H9 (cell line): ENCODE results near the gene TADA3. TPM values are rescaled to one million over a fixed set of nuclear protein-coding genes. Genes with fewer than 3 reads are reported as not detected.

Experiments used
- DNase-seq: peaks from one replicate; pipeline ENCODE4 v3.0.0-alpha.2; 2017
- H2AFZ ChIP-seq: one replicate; pipeline ENCODE4 v1.6.1; 2013; ENCODE audit warnings: mild to moderate bottlenecking, low read length, control low read depth, moderate library complexity
- H2AK5ac ChIP-seq: 2 replicates; pipeline ENCODE4 v1.6.1; 2013; ENCODE audit warnings: low read length, control low read depth, mixed read lengths; ENCODE audit not compliant: insufficient read length
- H2BK120ac ChIP-seq: one replicate; pipeline ENCODE4 v1.6.1; 2013; ENCODE audit warnings: low read depth, mild to moderate bottlenecking, low read length, control low read depth, inconsistent platforms; ENCODE audit not compliant: poor library complexity, severe bottlenecking
- H2BK12ac ChIP-seq: 2 replicates; pipeline ENCODE4 v1.6.1; 2013; ENCODE audit warnings: low read length, control low read depth, mixed read lengths, low read depth; ENCODE audit not compliant: insufficient read length
- H2BK15ac ChIP-seq: 2 replicates; pipeline ENCODE4 v1.6.1; 2013; ENCODE audit warnings: low read depth, low read length, control low read depth
- H2BK20ac ChIP-seq: one replicate; pipeline ENCODE4 v1.6.1; 2013; ENCODE audit warnings: low read depth, mild to moderate bottlenecking, low read length, control low read depth, inconsistent platforms; ENCODE audit not compliant: poor library complexity, severe bottlenecking
- H2BK5ac ChIP-seq: 2 replicates; pipeline ENCODE4 v1.6.1; 2013; ENCODE audit warnings: low read length, control low read depth, mixed read lengths; ENCODE audit not compliant: insufficient read length
- H3K14ac ChIP-seq: 2 replicates; pipeline ENCODE4 v1.6.1; 2013; ENCODE audit warnings: low read length, control low read depth; ENCODE audit not compliant: insufficient read depth
- H3K18ac ChIP-seq: 2 replicates; pipeline ENCODE4 v1.6.1; 2013; ENCODE audit warnings: low read depth, mild to moderate bottlenecking, mixed read lengths, low read length, control low read depth; ENCODE audit not compliant: insufficient read length
- H3K23ac ChIP-seq: 2 replicates; pipeline ENCODE4 v1.6.1; 2013; ENCODE audit warnings: low read length, control low read depth, mixed read lengths, low read depth; ENCODE audit not compliant: insufficient read length
- H3K23me2 ChIP-seq: 2 replicates; pipeline ENCODE4 v1.6.1; 2013; ENCODE audit warnings: low read depth, mild to moderate bottlenecking, mixed read lengths, low read length, control low read depth; ENCODE audit not compliant: insufficient read length, poor library complexity, severe bottlenecking
- H3K27ac ChIP-seq: 2 replicates; pipeline ENCODE4 v1.5.1; 2013; ENCODE audit warnings: low read length, control low read depth, mixed read lengths, low read depth; ENCODE audit not compliant: insufficient read length
- H3K27me3 ChIP-seq: 2 replicates; pipeline ENCODE4 v1.6.1; 2013; ENCODE audit warnings: low read length, control low read depth, inconsistent platforms; ENCODE audit not compliant: insufficient read depth
- H3K4ac ChIP-seq: 2 replicates; pipeline ENCODE4 v1.6.1; 2013; ENCODE audit warnings: low read depth, mild to moderate bottlenecking, control low read depth, inconsistent platforms, low read length, moderate library complexity
- H3K4me1 ChIP-seq: 2 replicates; pipeline ENCODE4 v1.6.1; 2013; ENCODE audit warnings: low read length, control low read depth, inconsistent platforms; ENCODE audit not compliant: insufficient read depth
- H3K4me2 ChIP-seq: 2 replicates; pipeline ENCODE4 v1.6.1; 2013; ENCODE audit warnings: low read length, control low read depth, mixed read lengths; ENCODE audit not compliant: insufficient read length, insufficient read depth
- H3K56ac ChIP-seq: 2 replicates; pipeline ENCODE4 v1.6.1; 2013; ENCODE audit warnings: low read depth, mild to moderate bottlenecking, mixed read lengths, low read length, control low read depth; ENCODE audit not compliant: insufficient read length
- H3K79me1 ChIP-seq: 2 replicates; pipeline ENCODE4 v1.6.1; 2013; ENCODE audit warnings: low read depth, mild to moderate bottlenecking, moderate library complexity, low read length, control low read depth, inconsistent platforms; ENCODE audit not compliant: insufficient read depth, poor library complexity, severe bottlenecking
- H3K79me2 ChIP-seq: 2 replicates; pipeline ENCODE4 v1.6.1; 2013; ENCODE audit warnings: low read length, control low read depth, inconsistent platforms; ENCODE audit not compliant: insufficient read depth
- H3K9ac ChIP-seq: 2 replicates; pipeline ENCODE4 v1.6.1; 2013; ENCODE audit warnings: low read length, control low read depth, mixed read lengths; ENCODE audit not compliant: insufficient read length; ENCODE audit errors: extremely low read depth
- H3K9me3 ChIP-seq: one replicate; pipeline ENCODE4 v1.6.1; 2013; ENCODE audit warnings: low read depth, low read length, inconsistent platforms; ENCODE audit not compliant: control insufficient read depth
- H3T11ph ChIP-seq: one replicate; pipeline ENCODE4 v1.6.1; 2013; ENCODE audit warnings: mild to moderate bottlenecking, low read length, control low read depth, inconsistent platforms
- H4K20me1 ChIP-seq: one replicate; pipeline ENCODE4 v1.6.1; 2013; ENCODE audit not compliant: control insufficient read depth, insufficient read length, insufficient read depth
- H4K5ac ChIP-seq: 2 replicates; pipeline ENCODE4 v1.6.1; 2013; ENCODE audit warnings: low read depth, mild to moderate bottlenecking, mixed read lengths, low read length, control low read depth; ENCODE audit not compliant: insufficient read length
- H4K8ac ChIP-seq: replicated peaks from 2 replicates; pipeline ENCODE4 v1.6.1; 2013; ENCODE audit warnings: low read length, control low read depth, mixed read lengths, low read depth; ENCODE audit not compliant: insufficient read length
- H4K91ac ChIP-seq: 2 replicates; pipeline ENCODE4 v1.6.1; 2013; ENCODE audit warnings: low read depth, mild to moderate bottlenecking, moderate library complexity, mixed read lengths, low read length, control low read depth; ENCODE audit not compliant: insufficient read length
- H3K27ac Mint-ChIP-seq, 3 experiments: 2 replicates in 2 of 3; 3 replicates in 1 of 3; pipeline ENCODE4 v1.8.0; 2020 to 2021; ENCODE audit warnings: mixed read lengths in 3 of 3, mild to moderate bottlenecking in 1 of 3, moderate library complexity in 1 of 3
- H3K27me3 Mint-ChIP-seq: 2 replicates; pipeline ENCODE4 v1.8.0; 2021; ENCODE audit warnings: low read depth, mild to moderate bottlenecking, moderate library complexity, mixed read lengths
- H3K36me3 Mint-ChIP-seq, 3 experiments: 2 replicates in 2 of 3; 3 replicates in 1 of 3; pipeline ENCODE4 v1.8.0; 2020 to 2021; ENCODE audit warnings: low read depth in 3 of 3, mixed read lengths in 3 of 3; ENCODE audit not compliant: insufficient read depth in 1 of 3
- H3K4me1 Mint-ChIP-seq, 2 experiments: 2 replicates each; pipeline ENCODE4 v1.8.0; 2020; ENCODE audit warnings: mixed read lengths in 2 of 2
- H3K4me3 Mint-ChIP-seq, 2 experiments: 2 replicates in 1 of 2; 3 replicates in 1 of 2; pipeline ENCODE4 v1.8.0; 2020 to 2021; ENCODE audit warnings: mild to moderate bottlenecking in 2 of 2, mixed read lengths in 2 of 2, moderate library complexity in 1 of 2
- H3K9me3 Mint-ChIP-seq, 2 experiments: 2 replicates in 1 of 2; 3 replicates in 1 of 2; pipeline ENCODE4 v1.8.0; 2020; ENCODE audit warnings: mild to moderate bottlenecking in 2 of 2, mixed read lengths in 2 of 2, moderate library complexity in 1 of 2
- WGBS: extraction: QIAGEN DNeasy Blood & Tissue Kit; methylation state at CpG from one replicate; pipeline ENCODE4 v1.1.7; 2013; ENCODE audit warnings: missing lambda C conversion rate, low lambda C conversion rate, mixed read lengths; ENCODE audit not compliant: insufficient read length; ENCODE audit errors: extremely low coverage; 5-methylcytosine and 5-hydroxymethylcytosine counted together
- total RNA-seq: library from RNA; stranded (reverse); gene quantifications from 2 replicates; pipeline ENCODE4 v1.2.1, GENCODE V29; 2021
- TF ChIP-seq, protein P1 (sequence below): fragments of 200-600 bp; sonication (generic); conservative IDR thresholded peaks from 3 replicates; pipeline ENCODE4 v1.8.0; 2021; ENCODE audit warnings: antibody characterized with exemption, mild to moderate bottlenecking

Gene TADA3
- total RNA-seq, 1 experiment from 2014 or later = 49.8 TPM

DNA sequence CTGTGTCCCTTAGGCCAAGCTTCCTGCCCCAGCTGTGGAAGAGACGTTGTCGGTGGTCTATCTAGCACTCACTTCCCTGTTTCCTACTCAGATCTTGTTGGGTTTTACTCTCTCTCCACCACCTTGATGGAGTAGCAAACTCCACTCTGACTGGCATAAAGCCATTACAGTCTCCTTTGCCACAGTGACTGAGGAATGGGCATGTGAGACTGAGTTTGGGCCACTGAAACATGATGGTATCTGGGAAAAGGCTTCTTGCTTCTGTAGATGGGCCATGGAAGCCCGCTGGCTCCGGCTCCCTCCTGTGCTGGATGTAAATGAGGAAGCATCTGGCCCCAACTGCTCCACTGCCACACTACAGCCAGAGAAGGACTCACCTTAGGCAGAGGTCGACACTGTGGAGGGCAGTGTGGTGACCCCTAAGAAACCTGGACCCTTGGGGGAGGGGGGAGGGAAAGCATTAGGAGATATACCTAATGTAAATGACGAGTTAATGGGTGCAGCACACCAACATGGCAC lies 13.1 kb downstream of the TADA3 start:
- Histone ChIP-seq H3K4me2 (no peak overlapping the region), H3K27ac (no peak overlapping the region), H2BK5ac (no peak overlapping the region), H3K23ac (no peak overlapping the region), H3T11ph (no peak overlapping the region), H3K9me3 (no peaks in the 10 kb centered on the region), H3K4ac (no peak overlapping the region), H4K20me1 (no peaks in the 10 kb centered on the region), H4K91ac (no peak overlapping the region), H3K14ac (no peak overlapping the region), H3K79me2 (no peaks in the 10 kb centered on the region), H4K5ac (no peak overlapping the region), H2BK15ac (no peak overlapping the region), H2AFZ (no peak overlapping the region), H3K27me3 (no peaks in the 10 kb centered on the region; the same call in 1 of the 2 replicates), H2BK20ac (no peak overlapping the region), H3K79me1 (no peaks in the 10 kb centered on the region), H4K8ac (no peak overlapping the region), H2BK12ac (no peak overlapping the region), H3K18ac (no peak overlapping the region), H3K56ac (no peak overlapping the region), H3K23me2 (no peaks in the 10 kb centered on the region), H3K4me1 (no peaks in the 10 kb centered on the region), H2BK120ac (no peak overlapping the region), H3K9ac (no peak overlapping the region), H2AK5ac (no peak overlapping the region)
- Mint-ChIP-seq H3K27ac (no peak overlapping the region), H3K4me3 (no peak overlapping the region), H3K9me3 (no peaks in the 10 kb centered on the region), H3K4me1 (peaks cover 7 to 8% of the 10 kb centered on the region in 2 experiments; a peak in 3 of 4 replicates), H3K27me3 (peaks cover 9% of the 10 kb centered on the region), H3K36me3 (peaks cover 10 to 39% (median 32%) of the 10 kb centered on the region in 3 experiments; a peak in 6 of 7 replicates)
- WGBS = no CpG with 5 or more reads among the region's 6 CpGs
- DNase-seq = no peak
- TF ChIP-seq, protein P1, sequence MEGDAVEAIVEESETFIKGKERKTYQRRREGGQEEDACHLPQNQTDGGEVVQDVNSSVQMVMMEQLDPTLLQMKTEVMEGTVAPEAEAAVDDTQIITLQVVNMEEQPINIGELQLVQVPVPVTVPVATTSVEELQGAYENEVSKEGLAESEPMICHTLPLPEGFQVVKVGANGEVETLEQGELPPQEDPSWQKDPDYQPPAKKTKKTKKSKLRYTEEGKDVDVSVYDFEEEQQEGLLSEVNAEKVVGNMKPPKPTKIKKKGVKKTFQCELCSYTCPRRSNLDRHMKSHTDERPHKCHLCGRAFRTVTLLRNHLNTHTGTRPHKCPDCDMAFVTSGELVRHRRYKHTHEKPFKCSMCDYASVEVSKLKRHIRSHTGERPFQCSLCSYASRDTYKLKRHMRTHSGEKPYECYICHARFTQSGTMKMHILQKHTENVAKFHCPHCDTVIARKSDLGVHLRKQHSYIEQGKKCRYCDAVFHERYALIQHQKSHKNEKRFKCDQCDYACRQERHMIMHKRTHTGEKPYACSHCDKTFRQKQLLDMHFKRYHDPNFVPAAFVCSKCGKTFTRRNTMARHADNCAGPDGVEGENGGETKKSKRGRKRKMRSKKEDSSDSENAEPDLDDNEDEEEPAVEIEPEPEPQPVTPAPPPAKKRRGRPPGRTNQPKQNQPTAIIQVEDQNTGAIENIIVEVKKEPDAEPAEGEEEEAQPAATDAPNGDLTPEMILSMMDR = no peak
